ENCODE data around the gene RNF208.
"Not testable (repeated sequence)": the region's sequence is repeated elsewhere in the genome, so short reads cannot be mapped to it uniquely, and the experiment has no call there.

The RNF208 gene

DNA sequence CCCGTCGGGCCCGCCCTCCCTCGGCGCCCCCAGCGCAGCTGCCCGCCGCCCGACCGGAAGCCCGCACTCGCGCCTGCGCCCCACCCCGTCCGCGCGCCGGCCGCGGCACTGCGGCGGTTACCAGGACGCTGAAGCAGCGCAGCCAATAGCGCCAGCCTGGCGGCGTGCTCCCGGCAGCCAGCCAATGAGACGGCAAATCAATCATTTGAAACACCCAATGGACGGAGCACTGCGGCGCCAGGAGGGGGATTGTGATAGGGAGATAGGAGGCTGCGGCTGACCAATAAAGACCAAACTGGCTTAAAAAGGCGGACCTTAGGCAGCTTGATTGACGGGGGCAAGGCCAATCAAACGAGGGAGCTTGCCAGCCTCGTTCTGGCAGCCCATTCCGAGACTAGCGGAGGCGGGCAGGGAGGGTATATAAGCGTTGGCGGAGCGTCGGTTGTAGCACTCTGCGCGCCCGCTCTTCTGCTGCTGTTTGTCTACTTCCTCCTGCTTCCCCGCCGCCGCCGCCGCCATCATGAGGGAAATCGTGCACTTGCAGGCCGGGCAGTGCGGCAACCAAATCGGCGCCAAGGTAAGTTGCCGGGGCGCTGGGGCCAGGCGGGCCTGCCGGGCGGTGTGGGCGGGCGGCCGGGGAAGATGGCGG is 18.9 kb upstream of the RNF208 start, which contains the start of gene TUBB4B:
TUBB4B (plus strand) TSS at position 447 of the 649 bp plus-strand sequence; CDS start at position 521, 74 bp downstream.
- Histone ChIP-seq H3K9ac (ENCODE audit: low read length) (peak within 1 kb of the TSS; percentile 93), H4K91ac (ENCODE audit: low read length) (peak within 1 kb of the TSS; percentile 83), H2BK120ac (ENCODE audit: low read depth, low read length) (peak within 1 kb of the TSS; percentile 81), H4K8ac (ENCODE audit: low read length) (peak within 1 kb of the TSS; percentile 86), H3K27me3 (ENCODE audit: control insufficient read depth in 1 of 2, insufficient read depth in 1 of 2, low read length in 2 of 2) (peaks cover 0 to 8% of the 10 kb centered on the region in 2 experiments), H3K4me3 (ENCODE audit: insufficient read depth in 1 of 2, low read depth in 1 of 2, low read length in 2 of 2) (peak within 1 kb of the TSS; percentile 84 to 85), H2BK12ac (ENCODE audit: low read length in 2 of 2) (peak within 1 kb of the TSS in 1 of 2 experiments; percentile 94), H3K14ac (ENCODE audit: low read length in 2 of 2) (peak within 1 kb of the TSS; percentile 83 to 88), H3K4ac (ENCODE audit: low read depth in 1 of 2, low read length in 2 of 2) (peak within 1 kb of the TSS; percentile 92 to 94), H3K27ac (ENCODE audit: low read length, poor library complexity, severe bottlenecking) (peak within 1 kb of the TSS; percentile 86), H3K36me3 (ENCODE audit: control insufficient read depth in 1 of 2, insufficient read depth in 2 of 2, low read depth in 1 of 2, low read length in 2 of 2) (peaks cover 24 to 27% of the 10 kb centered on the region in 2 experiments), H2AFZ (ENCODE audit: low read depth, low read length) (peak within 1 kb of the TSS; percentile 20), H2BK15ac (ENCODE audit: low read depth, poor library complexity, severe bottlenecking) (peak within 1 kb of the TSS; percentile 87), H3K18ac (ENCODE audit: low read depth in 1 of 2, low read length in 2 of 2) (peak within 1 kb of the TSS; percentile 80 to 100), H3K79me1 (replicated peaks; ENCODE audit: low read length, poor library complexity, severe bottlenecking) (peaks cover 19% of the 10 kb centered on the region), H3K23ac (ENCODE audit: low read length in 2 of 2) (peak within 1 kb of the TSS in 1 of 2 experiments; percentile 84), H2BK5ac (ENCODE audit: low read depth, low read length, poor library complexity, severe bottlenecking) (peak within 1 kb of the TSS; percentile 74), H3K9me3 (ENCODE audit: control insufficient read depth, low read length) (no peaks in the 10 kb centered on the region), H2AK5ac (ENCODE audit: low read length, severe bottlenecking) (no peak within 1 kb of the TSS), H3K4me2 (ENCODE audit: low read length, poor library complexity, severe bottlenecking) (peak within 1 kb of the TSS; percentile 94), H3K4me1 (ENCODE audit: control insufficient read depth, insufficient read depth, low read depth, low read length) (peaks cover 58% of the 10 kb centered on the region)
- peak; percentile 100 for DNase-seq
- WGBS = under 1% methylated on average over 58 of the region's 67 CpGs

DNA sequence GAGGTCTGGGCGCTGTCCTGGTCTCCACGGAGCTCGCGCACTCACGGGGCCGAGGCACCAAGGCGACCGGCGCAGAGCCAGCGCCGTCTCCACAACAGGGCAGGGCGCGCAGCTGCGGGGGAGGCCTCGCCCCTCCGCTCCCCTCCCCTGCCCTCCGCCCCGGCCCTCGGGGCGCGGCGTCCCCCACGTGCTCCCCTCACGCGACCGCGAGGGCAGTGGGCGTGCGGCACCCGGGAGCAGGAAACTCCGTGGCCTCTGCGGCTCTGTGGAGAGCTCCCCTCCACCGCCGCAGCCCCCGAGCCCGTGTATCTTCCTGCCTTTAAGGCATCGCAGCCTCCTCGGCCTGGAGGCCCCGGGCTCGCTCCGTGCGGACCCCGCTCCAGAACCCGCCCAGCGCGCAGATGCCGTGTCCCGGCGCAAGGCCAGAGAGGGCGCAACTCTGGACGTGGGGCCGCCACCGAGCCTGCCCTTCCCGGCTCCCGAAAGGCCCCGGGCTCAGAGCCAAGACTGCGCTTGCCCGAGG is 18.3 kb upstream of the RNF208 start:
- H2BK120ac ChIP-seq (ENCODE audit: low read depth, low read length) = peak overlapping the region; percentile 64
- H3K9ac ChIP-seq (ENCODE audit: low read length) = peak overlapping the region; percentile 93
- no peaks in the 10 kb centered on the region for H3K9me3 ChIP-seq (ENCODE audit: control insufficient read depth, low read length)
- H2AK5ac ChIP-seq (ENCODE audit: low read length, severe bottlenecking) = no peak overlapping the region
- H3K79me1 ChIP-seq (replicated peaks; ENCODE audit: low read length, poor library complexity, severe bottlenecking) = peaks cover 21% of the 10 kb centered on the region
- peak overlapping the region; percentile 65 to 100 for H3K18ac ChIP-seq (ENCODE audit: low read depth in 1 of 2, low read length in 2 of 2)
- peak overlapping the region; percentile 74 for H2BK5ac ChIP-seq (ENCODE audit: low read depth, low read length, poor library complexity, severe bottlenecking)
- H3K4me3 ChIP-seq (ENCODE audit: insufficient read depth in 1 of 2, low read depth in 1 of 2, low read length in 2 of 2) = peak overlapping the region; percentile 72 to 79
- peak overlapping the region; percentile 86 for H4K8ac ChIP-seq (ENCODE audit: low read length)
- peaks cover 59% of the 10 kb centered on the region for H3K4me1 ChIP-seq (ENCODE audit: control insufficient read depth, insufficient read depth, low read depth, low read length)
- peak overlapping the region in 1 of 2 experiments; percentile 77 for H3K23ac ChIP-seq (ENCODE audit: low read length in 2 of 2)
- H3K27me3 ChIP-seq (ENCODE audit: control insufficient read depth in 1 of 2, insufficient read depth in 1 of 2, low read length in 2 of 2) = peaks cover 0 to 7% of the 10 kb centered on the region in 2 experiments
- peaks cover 24 to 27% of the 10 kb centered on the region in 2 experiments for H3K36me3 ChIP-seq (ENCODE audit: control insufficient read depth in 1 of 2, insufficient read depth in 2 of 2, low read depth in 1 of 2, low read length in 2 of 2)
- DNase-seq = peak; percentile 82
- peak overlapping the region; percentile 94 for H3K4me2 ChIP-seq (ENCODE audit: low read length, poor library complexity, severe bottlenecking)
- peak overlapping the region; percentile 83 for H4K91ac ChIP-seq (ENCODE audit: low read length)
- H2BK12ac ChIP-seq (ENCODE audit: low read length in 2 of 2) = peak overlapping the region in 1 of 2 experiments; percentile 94
- peak overlapping the region; percentile 87 for H2BK15ac ChIP-seq (ENCODE audit: low read depth, poor library complexity, severe bottlenecking)
- WGBS = under 1% methylated on average over 44 of the region's 58 CpGs
- H3K14ac ChIP-seq (ENCODE audit: low read length in 2 of 2) = peak overlapping the region; percentile 83 to 88
- H3K4ac ChIP-seq (ENCODE audit: low read depth in 1 of 2, low read length in 2 of 2) = peak overlapping the region; percentile 92 to 94
- H2AFZ ChIP-seq (ENCODE audit: low read depth, low read length) = peak overlapping the region; percentile 20
- peak overlapping the region; percentile 86 for H3K27ac ChIP-seq (ENCODE audit: low read length, poor library complexity, severe bottlenecking)

DNA sequence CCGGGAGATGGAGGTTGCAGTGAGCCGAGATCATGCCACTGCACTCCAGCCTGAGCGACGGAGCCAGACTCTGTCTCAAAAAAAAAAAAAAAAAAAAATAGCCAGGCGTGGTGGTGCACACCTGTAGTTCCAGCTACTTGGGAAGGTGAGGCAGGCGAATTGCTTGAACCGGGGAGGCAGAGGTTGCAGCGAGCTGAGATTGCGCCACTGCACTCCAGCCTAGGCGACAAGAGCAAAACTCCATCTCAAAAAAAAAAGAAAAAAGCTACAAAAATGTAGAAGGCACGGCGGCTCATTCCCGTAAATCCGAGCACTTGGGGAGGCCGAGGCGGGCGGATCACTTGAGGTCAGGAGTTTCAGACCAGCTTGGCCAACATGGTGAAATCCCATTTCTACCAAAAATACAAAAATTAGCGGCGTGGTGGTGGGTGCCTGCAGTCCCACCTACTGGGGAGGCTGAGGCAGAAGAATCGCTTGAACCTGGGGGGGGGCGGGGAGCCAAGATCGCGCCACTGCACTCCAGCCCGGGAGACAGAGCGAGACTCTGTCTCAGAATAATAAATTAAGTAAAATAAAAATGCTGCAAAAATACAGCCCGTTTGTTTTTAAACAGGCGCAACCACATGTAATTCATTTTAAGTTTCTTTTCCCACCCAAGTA is 17.6 kb upstream of the RNF208 start:
- not testable (repeated sequence) for H2AK5ac ChIP-seq (ENCODE audit: low read length, severe bottlenecking); H2BK15ac ChIP-seq (ENCODE audit: low read depth, poor library complexity, severe bottlenecking); H3K4ac ChIP-seq (ENCODE audit: low read depth in 1 of 2, low read length in 2 of 2); H3K18ac ChIP-seq (ENCODE audit: low read depth in 1 of 2, low read length in 2 of 2); H2AFZ ChIP-seq (ENCODE audit: low read depth, low read length); H2BK12ac ChIP-seq (ENCODE audit: low read length in 2 of 2); H3K23ac ChIP-seq (ENCODE audit: low read length in 2 of 2); H3K14ac ChIP-seq (ENCODE audit: low read length in 2 of 2); H3K9me3 ChIP-seq (ENCODE audit: control insufficient read depth, low read length); H2BK120ac ChIP-seq (ENCODE audit: low read depth, low read length); H4K8ac ChIP-seq (ENCODE audit: low read length); H4K91ac ChIP-seq (ENCODE audit: low read length)
- peak overlapping the region; percentile 74 for H2BK5ac ChIP-seq (ENCODE audit: low read depth, low read length, poor library complexity, severe bottlenecking)
- peak overlapping the region; percentile 93 for H3K9ac ChIP-seq (ENCODE audit: low read length)
- peaks cover 21% of the 10 kb centered on the region for H3K79me1 ChIP-seq (replicated peaks; ENCODE audit: low read length, poor library complexity, severe bottlenecking)
- H3K4me1 ChIP-seq (ENCODE audit: control insufficient read depth, insufficient read depth, low read depth, low read length) = peaks cover 55% of the 10 kb centered on the region
- peak overlapping the region; percentile 94 for H3K4me2 ChIP-seq (ENCODE audit: low read length, poor library complexity, severe bottlenecking)
- WGBS = 49% methylated on average over 24 of the region's 27 CpGs
- peaks cover 24 to 25% of the 10 kb centered on the region in 2 experiments for H3K36me3 ChIP-seq (ENCODE audit: control insufficient read depth in 1 of 2, insufficient read depth in 2 of 2, low read depth in 1 of 2, low read length in 2 of 2)
- peak; percentile 25 for DNase-seq
- H3K4me3 ChIP-seq (ENCODE audit: insufficient read depth in 1 of 2, low read depth in 1 of 2, low read length in 2 of 2) = peak overlapping the region; percentile 72 to 79
- H3K27ac ChIP-seq (ENCODE audit: low read length, poor library complexity, severe bottlenecking) = peak overlapping the region; percentile 35
- H3K27me3 ChIP-seq (ENCODE audit: control insufficient read depth in 1 of 2, insufficient read depth in 1 of 2, low read length in 2 of 2) = peaks cover 0 to 11% of the 10 kb centered on the region in 2 experiments
